Glutamatergic neuron (in vitro differentiated cells): ENCODE data around the gene PRKCG. TPM values are rescaled to one million over a fixed set of nuclear protein-coding genes. Genes with fewer than 3 reads are reported as not detected.
A peak's percentile ranks its signal among the peaks of the same experiment; 100 is the strongest.

ENCODE experiments used
- DNase-seq: peaks from one replicate; pipeline ENCODE4 v3.0.0; 2022
- H3K27ac Mint-ChIP-seq: one replicate; pipeline ENCODE4 v1.8.0; 2020; ENCODE audit warnings: mild to moderate bottlenecking, mixed read lengths, inconsistent platforms; ENCODE audit not compliant: unreplicated experiment
- H3K27me3 Mint-ChIP-seq: one replicate; pipeline ENCODE4 v1.8.0; 2020; ENCODE audit warnings: mild to moderate bottlenecking, moderate library complexity, mixed read lengths, inconsistent platforms; ENCODE audit not compliant: unreplicated experiment
- H3K36me3 Mint-ChIP-seq: one replicate; pipeline ENCODE4 v1.8.0; 2020; ENCODE audit warnings: mild to moderate bottlenecking, mixed read lengths, inconsistent platforms; ENCODE audit not compliant: unreplicated experiment
- H3K4me1 Mint-ChIP-seq: one replicate; pipeline ENCODE4 v1.8.0; 2020; ENCODE audit warnings: mild to moderate bottlenecking, low read depth, mixed read lengths, inconsistent platforms; ENCODE audit not compliant: unreplicated experiment
- H3K4me3 Mint-ChIP-seq: one replicate; pipeline ENCODE4 v1.8.0; 2020; ENCODE audit warnings: mild to moderate bottlenecking, mixed read lengths, inconsistent platforms; ENCODE audit not compliant: unreplicated experiment
- H3K9me3 Mint-ChIP-seq: one replicate; pipeline ENCODE4 v1.8.0; 2020; ENCODE audit warnings: mild to moderate bottlenecking, moderate library complexity, mixed read lengths, inconsistent platforms; ENCODE audit not compliant: unreplicated experiment
- CTCF ChIP-seq: fragments of 200-600 bp; sonication (generic); IDR thresholded peaks from one replicate; pipeline ENCODE4 v1.5.0; 2021; ENCODE audit not compliant: partially characterized antibody, unreplicated experiment
- total RNA-seq: library from RNA; stranded (reverse); fragmentation: NEBNext Ultra II Directional; extraction: Animal tissue kit (Norgen Biotek cat#: 25700); gene quantifications from one replicate; pipeline ENCODE4 v1.2.1, GENCODE V29; 2021; ENCODE audit not compliant: unreplicated experiment

Gene PRKCG
- total RNA-seq, 1 donor from 2014 or later = 33.1 TPM

- Mint-ChIP-seq H3K36me3 (peaks cover 4% of the 10 kb centered on the region), H3K27me3 (peaks cover 11% of the 10 kb centered on the region), H3K4me1 (peaks cover 15% of the 10 kb centered on the region), H3K9me3 (peaks cover 6% of the 10 kb centered on the region), H3K4me3 (no peak overlapping the region), H3K27ac (peak overlapping the region; percentile 81)
- DNase-seq = peak; percentile 100
- TF ChIP-seq CTCF = no peak
Observed at GRCh38 chr19:53879140-53880081, 2.6 kb upstream of the PRKCG start.

- no peak for DNase-seq
- TF ChIP-seq CTCF = no peak
- H3K27me3 Mint-ChIP-seq = peaks cover 11% of the 10 kb centered on the region
- peaks cover 8% of the 10 kb centered on the region for H3K9me3 Mint-ChIP-seq
- no peak overlapping the region for H3K4me3 Mint-ChIP-seq
- H3K27ac Mint-ChIP-seq = no peak overlapping the region
- H3K36me3 Mint-ChIP-seq = no peaks in the 10 kb centered on the region
- H3K4me1 Mint-ChIP-seq = peaks cover 20% of the 10 kb centered on the region
Observed at GRCh38 chr19:53880711-53881481, 1.1 kb upstream of the PRKCG start.

GRCh38 chr19:53882391-53883050 lies 524 bp downstream of the PRKCG start:
- Mint-ChIP-seq H3K9me3 (peaks cover 8% of the 10 kb centered on the region), H3K27me3 (peaks cover 9% of the 10 kb centered on the region), H3K4me3 (peak overlapping the region; percentile 87), H3K36me3 (no peaks in the 10 kb centered on the region), H3K27ac (peak overlapping the region; percentile 33), H3K4me1 (peaks cover 17% of the 10 kb centered on the region)
- peak; percentile 25 for DNase-seq
- TF ChIP-seq CTCF = no peak

GRCh38 chr19:53883231-53883661 lies 1.2 kb downstream of the PRKCG start:
- H3K27ac Mint-ChIP-seq = no peak overlapping the region
- DNase-seq = peak; percentile 62
- peak overlapping the region; percentile 96 for H3K4me3 Mint-ChIP-seq
- peaks cover 8% of the 10 kb centered on the region for H3K9me3 Mint-ChIP-seq
- H3K27me3 Mint-ChIP-seq = peaks cover 9% of the 10 kb centered on the region
- H3K4me1 Mint-ChIP-seq = peaks cover 17% of the 10 kb centered on the region
- no peaks in the 10 kb centered on the region for H3K36me3 Mint-ChIP-seq
- TF ChIP-seq CTCF = no peak
